GM18508 (cell line): ENCODE data around the gene EIF4E1B.

Experiments
- ATAC-seq: cut with Tn5 transposase; IDR thresholded peaks from one replicate; pipeline ENCODE4 v1.9.1; 2021; ENCODE audit warnings: moderate number of reproducible peaks; ENCODE audit not compliant: insufficient read depth, unreplicated experiment

The EIF4E1B gene

DNA sequence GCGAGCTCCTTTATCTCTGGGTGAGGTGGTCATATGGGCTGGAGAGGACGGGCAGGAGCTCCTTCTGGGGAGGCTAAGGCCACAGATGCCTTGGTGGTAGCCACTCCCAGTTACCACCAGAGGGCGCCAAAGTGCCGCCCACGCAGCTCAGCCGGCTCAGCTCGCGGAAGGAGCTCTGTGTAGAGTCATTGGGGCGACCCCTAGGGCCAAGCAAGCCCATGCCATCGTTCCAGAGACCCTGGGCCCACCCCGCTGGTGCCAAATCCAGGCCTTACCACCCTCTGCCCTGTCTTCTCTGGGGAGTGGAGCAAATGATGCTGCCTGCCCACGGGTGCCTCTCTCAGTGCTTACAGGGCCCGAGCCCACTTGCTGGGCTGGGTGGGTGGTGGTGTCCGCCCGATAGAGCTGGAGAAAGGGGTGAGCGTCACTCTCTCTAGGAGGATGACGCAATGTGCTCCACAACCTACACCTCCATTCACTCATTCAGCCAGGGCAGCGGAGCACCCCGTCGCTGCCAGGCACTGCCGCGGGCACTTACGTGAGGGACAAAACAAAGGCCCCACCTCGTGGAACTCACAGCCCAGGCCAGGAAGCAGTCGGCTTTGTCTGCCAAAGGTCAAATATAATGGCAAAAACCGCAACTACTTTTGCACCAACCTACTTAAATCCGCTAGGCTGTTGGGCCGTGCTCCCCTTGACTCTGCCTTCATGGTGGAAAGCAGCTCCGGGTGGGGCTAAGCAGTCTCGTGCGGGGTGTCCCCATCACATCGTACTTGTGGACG is 30.6 kb downstream of the EIF4E1B start:
- ATAC-seq = no peak

DNA sequence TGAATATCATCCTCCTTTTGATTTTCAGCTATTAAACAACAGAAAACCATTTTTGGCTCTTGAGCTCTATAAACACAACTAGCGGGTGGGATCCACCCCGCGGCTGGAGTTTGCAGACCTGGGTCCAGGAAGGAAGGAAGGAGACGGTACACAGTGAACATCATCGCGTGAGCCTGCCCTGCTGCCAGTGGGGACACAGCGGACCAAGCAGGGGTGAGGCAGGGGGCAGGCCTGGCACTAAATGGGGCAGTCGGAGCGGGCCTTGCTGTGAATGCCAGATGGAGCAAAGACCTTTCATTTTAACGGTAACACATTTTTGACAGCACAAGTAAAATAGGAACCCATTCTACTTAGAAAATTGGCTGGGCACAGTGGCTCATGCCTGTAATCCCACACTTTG is 31.2 kb downstream of the EIF4E1B start:
- ATAC-seq = no peak

DNA sequence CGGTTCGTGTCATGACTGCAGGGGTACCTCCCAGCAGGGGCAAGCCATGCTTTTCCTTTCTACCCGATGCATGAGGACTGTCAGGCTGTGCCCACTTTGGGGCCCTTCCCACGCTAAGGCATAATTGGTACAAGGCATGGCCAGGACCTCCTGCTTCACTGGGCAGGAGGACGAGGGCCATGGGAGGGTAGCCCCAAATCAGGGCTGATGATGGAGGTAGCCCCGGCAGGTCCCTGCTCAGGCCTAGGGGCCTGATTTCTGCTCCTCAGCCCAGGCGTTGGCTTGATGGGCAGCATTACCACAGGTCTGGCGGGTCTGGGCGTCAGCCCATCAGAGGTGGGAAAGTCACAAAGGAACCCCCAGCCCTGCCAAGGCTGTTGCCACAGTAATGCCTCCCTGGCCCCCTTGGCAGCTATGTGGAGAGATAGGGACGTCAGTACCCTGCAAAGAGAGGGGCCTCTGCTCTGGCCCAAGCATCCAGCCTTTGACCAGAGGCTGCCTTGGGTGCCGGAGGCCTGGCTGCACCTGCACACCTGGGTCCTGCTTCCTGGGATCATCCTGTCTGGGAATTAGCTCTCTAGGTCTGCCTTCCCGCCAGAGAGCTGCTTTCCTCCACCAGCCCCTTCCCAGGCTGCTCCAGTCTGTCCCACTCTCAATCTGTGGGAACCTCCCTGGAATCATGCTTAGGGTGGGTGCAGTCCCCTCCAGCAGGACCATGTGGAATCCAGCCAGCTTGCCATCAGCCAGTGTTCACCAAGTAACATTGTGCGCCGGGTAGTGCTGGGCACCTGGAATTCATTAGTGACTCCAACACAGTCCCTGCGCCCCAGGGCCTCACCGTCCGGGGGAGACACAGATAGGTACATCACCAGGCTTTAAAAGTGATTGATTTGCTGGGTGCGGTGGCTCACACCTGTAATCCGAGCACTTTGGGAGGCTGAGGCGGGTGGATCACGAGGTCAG is 32.2 kb downstream of the EIF4E1B start:
- no peak for ATAC-seq

DNA sequence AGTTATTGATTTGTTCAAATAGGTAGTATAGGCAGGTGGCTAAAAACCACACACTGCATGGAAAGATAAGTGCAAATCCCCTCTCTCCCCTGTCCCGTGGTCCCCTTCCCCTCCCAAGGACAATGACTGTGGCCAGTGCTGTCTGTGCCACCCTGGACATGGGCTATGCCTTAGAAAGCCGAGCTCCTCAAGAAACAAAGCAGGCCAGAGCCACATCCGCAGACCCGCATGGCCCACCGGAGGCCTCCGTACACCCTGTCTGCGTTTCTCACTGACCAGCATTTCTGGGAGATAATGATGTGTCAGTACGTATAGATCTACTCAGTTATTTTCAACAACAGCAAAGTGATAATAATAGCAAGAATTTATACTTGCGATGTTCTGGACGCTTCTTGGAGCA is 33.1 kb downstream of the EIF4E1B start:
- no peak for ATAC-seq

DNA sequence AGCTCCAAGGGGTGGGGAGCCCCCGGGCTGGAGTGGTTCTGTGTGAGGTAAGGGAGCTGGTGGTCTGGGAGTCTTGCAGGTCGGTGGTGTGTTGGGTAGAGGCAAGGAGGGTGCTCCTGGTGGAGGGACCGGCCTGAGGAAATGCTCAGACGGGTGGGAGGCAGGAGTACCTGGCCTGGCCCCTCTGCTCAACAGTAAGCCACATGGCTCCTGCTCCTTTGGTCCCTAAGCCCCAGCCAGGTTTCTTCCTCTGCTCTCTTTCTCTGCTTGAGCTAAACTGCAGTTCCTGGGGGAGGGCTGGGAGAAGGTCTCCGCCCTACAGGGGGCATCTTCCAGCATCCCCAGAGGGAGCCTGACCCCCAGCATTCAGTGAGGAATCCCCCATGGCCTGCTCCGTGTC is 34.0 kb downstream of the EIF4E1B start:
- no peak for ATAC-seq

DNA sequence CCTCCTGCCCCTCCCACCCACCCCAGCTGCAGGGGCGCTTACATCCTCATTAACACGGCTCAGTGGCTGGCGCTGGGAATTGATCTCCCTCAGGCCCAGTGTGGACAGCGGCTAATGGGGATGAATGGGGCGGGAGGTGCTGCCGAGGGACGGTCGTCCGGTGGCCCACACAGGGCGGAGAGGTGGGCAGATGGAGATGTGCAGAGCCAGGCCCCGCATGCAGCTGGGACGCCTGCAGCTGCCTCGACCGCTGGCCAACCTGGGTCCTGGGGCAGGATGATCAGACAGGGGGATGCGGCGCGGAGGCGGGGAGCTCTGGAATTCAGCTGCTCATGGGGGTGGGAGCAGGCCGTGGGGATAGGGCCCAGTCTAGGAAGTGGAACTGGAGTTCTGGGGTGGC is 34.4 kb downstream of the EIF4E1B start:
- ATAC-seq = no peak

DNA sequence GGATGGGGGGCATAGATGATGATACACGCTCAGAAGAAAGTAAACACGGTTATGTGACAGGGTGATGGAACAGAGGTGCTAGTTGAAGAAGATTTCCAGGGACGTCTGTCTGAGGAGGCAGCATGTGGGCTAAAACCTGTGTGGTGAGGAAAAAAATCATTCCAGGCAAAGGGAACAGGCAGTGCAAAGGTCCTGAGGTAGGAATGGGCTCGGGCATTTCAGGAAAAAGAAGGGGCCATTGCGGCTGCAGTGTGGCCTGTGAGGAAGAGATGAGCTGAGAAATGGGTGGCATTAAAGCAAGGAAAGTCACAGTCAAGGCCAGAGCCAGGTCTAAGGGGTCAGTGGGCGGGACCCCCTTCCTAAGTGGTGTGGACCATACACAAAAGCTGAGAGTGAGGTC is 35.0 kb downstream of the EIF4E1B start:
- ATAC-seq = no peak

DNA sequence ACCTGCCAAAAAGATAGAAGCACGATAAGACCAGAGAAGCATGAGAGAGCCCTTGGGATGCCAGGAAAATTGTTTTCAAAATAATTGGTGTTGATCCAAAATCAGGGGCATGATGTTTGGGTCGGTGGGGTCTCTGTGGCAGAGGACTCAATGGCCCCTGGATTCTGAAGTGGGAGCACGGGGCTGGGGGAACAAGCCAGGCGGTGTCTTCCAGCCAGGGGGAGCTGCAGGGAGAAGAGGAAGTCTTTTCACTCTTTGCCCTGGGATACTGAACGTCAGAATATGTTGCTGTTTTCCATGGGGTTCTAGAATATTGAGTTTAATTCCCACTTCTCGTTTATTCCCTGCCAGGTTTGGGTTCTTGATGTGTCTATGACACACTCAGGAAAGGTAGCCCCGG is 37.2 kb downstream of the EIF4E1B start:
- ATAC-seq = no peak

DNA sequence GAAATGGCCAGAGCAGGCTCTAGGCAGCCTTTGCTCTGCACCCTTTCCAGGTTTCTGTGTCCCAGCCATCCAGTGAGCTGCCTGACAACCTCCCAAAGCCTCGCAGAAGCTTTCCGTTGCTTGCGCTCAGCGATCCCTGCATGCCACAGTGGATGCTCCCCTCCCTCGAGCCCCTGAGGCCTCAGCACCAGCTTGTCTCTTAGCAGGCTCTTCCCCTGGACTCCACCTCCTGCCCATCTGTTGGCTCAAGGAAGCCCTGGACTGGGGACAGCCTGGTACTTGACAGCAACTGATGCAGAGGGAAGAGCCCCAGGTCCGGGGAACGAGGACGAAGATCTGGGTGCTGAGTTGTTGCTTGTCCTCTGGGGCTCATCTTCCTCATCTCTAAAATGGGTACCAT is 40.0 kb downstream of the EIF4E1B start:
- ATAC-seq = no peak

DNA sequence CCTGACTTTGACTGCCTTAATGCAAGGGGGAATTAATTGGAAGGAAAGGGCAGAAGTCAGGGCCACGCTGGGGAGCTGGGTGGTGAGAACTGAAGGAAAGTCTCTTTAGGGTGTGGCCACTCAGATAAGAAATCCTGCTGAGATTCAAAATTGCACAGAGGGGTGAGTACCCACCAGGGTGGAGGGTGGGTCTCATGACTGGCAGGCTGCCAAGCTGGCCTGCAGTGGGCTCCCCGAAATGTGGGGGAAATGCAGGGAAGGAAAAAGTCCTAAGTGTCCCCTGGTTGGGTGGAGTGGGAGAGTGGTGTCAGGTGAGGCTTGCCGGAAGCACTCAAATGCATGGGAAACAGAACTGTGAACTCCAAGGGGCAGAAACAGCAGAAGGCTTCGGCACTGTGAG is 40.9 kb downstream of the EIF4E1B start:
- no peak for ATAC-seq

DNA sequence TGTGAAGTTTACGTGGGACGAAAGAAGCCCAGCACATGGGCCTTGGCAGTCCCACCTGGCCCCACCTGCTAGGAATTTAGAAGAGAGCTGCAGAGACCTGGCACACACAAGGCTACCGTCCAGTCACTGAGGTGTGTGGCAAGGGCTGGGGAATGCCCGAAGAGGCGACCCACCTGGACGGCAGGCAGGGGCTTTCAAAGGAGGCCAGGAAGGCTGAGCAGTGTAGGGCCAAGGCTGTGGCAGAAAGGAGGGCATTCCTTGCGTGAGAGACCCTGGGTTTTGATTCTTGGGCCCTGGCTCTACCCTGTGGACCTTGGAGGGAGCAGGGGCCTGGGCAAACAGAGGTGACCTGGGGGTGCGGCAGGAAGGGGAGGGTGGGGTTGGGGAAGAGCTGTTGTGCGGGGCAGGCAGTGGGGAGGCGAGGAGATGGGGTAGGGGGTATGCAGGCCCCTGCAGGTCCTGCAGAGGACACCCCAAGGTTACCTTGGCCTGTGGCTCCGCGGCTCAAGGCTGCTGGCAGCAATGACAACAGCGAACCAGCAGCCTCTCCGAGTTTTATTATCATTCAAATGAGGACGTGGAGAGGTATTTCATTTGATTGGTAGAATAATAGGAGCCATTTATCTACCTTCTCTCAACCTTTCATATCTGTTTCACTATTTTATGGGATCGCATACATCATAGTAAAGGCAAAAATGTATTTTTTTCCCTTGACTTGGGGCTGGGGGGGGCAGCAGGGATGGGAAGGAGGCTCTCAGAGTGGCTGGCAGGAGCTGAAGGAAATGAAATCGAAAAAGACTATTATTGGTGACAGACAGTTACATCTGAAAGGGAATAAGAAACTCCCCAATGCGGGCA is 41.6 kb downstream of the EIF4E1B start:
- no peak for ATAC-seq

DNA sequence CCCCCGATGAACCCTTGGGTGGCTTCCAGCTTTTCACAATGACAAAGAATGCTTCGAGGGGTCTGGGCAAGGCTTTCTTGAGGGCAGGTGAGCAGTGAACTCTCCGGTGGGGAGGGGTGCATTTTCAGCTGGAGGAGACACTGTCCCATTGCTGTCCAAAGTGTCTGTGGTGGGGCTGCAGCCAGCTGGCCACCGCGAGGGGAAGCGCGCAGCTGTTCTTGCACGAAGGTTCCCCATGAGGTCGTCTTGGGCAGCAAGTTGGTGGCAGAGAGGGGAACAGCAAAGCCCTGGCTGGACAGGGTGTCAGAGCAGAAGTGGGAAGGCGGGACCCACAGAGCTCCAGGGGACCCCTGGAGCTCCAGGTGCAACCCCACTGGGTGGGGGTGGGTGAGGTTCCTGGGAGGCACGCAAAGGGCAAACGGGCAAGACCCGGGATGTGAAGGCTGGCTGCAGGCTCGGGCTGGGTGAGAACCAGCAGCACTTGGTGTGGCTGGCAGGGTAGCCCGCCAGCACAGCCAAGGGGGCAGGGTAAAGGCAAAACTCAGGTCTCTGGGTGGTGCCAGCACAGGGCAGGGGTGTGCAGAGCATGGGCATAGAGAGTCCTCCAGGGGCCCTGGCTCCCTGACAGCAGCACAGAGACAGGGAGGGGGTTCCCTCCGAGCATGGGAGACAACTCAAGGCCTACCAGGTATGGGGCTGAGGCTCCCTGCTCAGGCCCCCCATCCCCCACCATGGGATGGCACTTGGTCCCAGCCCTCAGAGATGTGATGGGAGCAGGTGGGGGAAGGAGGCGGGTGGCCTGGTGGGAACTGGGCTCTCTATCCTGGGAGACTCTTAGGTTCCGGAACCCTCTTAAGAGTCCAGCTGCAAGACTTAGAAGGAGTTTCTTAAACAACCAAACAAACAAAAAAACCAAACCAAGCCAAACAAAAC is 43.4 kb downstream of the EIF4E1B start:
- ATAC-seq = no peak

DNA sequence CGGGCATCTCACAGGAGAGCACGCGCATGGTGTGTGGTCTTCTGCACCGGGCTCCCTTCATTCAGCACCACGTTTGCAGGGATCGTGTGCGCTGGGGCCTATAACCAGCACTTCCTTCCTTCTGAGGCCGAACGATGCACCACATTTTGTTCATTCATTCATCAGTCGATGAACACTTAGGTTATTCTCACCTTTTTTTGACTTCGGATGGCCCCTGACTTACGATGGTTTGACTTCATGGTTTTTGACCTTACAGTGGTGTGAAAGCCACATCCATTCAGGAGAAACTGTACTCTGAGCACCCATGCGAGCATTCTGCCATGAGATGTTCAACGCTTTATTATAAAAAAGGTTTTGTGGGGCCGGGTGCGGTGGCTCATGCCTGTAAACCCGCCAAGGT is 44.3 kb downstream of the EIF4E1B start:
- ATAC-seq = no peak

DNA sequence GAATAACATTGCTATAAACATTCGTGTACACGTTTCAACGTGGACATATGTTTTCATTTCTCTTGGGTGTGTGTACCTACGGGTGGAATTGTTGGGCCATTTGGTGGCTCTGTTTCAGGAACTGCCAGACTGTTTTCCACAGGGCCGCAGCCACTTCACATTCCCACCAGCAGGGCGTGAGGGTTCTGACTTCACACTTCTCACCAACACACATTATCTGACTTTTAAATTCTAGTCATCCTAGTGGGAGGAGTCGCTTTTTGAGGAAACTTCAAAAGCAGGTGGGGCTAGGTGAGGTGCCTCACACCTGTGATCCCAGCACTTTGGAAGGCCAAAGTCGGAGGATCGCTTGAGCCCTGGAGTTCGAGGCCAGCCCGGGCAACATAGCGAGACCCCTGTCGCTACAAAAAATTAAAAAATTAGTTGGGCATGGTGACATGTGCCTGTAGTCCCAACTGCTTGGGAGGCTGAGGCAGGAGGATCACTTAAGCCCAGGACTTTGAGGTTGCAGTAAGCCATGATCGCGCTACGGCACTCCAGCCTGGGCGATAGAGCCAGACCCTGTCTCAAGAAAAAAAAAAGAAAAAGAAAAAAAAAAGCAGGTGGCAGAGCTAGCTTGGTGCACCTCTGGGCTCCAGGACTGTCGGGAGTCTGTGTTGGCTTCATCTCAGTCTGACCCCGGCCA is 45.3 kb downstream of the EIF4E1B start:
- no peak for ATAC-seq

DNA sequence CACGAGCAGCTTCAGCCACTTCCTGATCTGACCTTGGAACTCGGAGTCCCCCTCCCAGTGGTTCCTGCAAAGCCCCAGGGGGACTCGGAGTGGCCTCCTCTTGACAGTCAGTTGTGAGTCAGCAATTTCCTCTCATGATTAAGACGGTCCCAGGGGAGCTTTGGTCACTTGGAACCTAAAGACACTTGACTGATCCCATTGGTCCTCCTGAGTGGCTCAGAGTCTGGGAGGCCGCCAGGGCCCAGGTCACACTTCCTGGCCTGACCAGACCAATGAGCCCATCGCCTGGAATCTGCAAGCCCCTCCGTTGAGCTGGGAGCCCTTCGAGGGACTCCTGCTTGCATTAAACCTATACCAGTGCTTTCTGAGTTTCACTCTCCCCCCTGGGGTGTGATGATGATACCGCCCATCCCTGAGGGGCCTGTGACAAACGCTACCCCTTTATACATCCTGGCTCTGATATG is 45.9 kb downstream of the EIF4E1B start:
- no peak for ATAC-seq

DNA sequence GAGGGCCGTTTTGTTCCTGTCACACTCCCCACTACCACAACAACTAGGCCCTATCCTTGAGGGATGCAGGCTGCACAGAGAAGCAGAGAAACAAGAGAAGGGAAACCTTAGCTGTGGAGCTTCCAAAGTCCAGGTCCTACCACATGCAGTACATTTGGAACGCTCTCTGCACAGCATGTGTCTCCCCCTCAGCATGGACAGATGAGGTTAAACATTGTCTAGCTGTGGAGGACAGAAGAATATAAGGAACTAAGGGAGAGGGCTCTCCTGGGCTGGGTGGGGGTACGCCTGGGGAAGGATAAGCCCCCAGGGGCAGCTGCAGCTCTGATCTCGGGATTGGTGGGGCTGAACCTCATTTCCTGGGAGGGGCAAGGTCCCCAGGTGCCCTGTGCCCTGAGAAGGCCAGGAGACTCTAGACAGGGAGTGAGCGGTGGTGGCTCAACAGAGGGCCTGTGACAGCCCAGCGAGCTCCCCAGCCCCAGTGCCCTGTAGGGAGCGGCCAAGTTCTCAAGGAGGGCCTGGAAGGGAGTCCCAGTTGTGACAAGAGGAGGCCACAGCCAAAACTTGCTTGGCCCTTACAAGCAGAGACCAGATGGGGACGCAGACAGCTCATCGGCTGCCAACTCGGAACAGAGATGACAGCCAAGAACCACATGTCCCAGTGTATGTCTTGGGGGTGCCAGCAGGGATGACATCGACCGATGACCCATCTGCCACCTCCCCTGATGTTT is 46.9 kb downstream of the EIF4E1B start:
- ATAC-seq = no peak

DNA sequence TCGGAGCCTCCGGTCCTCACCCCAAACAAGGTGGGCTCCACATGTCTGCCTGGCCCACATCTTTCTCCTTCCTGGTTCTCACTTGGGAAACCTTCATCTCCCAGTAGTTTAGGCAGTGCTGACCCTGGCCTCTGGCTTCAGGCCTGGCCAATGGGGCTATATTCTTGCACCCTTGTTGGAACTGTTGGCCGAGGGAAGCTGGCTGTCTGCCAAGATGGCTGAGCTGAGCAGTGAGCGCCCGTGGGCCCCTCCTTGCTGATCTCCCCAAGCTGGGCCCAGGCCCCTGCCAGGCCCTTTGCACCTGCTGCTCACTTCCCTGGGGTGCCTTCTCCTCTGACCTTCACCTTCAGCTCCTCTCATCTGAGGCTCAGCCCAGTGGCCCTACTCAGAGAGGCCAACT is 48.1 kb downstream of the EIF4E1B start:
- no peak for ATAC-seq
